ENCODE results near the gene TLE7.

TLE7 gene

GRCh38 chr16:71448274-71448866 lies 6.5 kb upstream of the TLE7 start:
- no peak for DNase-seq

GRCh38 chr16:71443714-71444113 lies 1.9 kb upstream of the TLE7 start:
- DNase-seq, result no peak

- no peak for DNase-seq
These were observed 355 bp downstream of the TLE7 start for GRCh38 chr16:71441348-71442050.

GRCh38 chr16:71440669-71441347 lies 1.0 kb downstream of the TLE7 start:
- DNase-seq, result no peak

GRCh38 chr16:71439523-71439922 lies 2.3 kb downstream of the TLE7 start:
- no peak for DNase-seq

GRCh38 chr16:71436473-71436872 lies 5.4 kb downstream of the TLE7 start:
- no peak for DNase-seq

- DNase-seq, result no peak
These were observed 8.9 kb downstream of the TLE7 start for GRCh38 chr16:71432906-71433305.

GRCh38 chr16:71431991-71432390 lies 9.9 kb downstream of the TLE7 start:
- no peak for DNase-seq

GRCh38 chr16:71431176-71431575 lies 10.7 kb downstream of the TLE7 start:
- DNase-seq, result no peak

GRCh38 chr16:71430744-71431143 lies 11.1 kb downstream of the TLE7 start:
- no peak for DNase-seq

- no peak for DNase-seq
These were observed 12.3 kb downstream of the TLE7 start for GRCh38 chr16:71429581-71429980.

GRCh38 chr16:71428883-71429282 lies 13.0 kb downstream of the TLE7 start:
- no peak for DNase-seq

GRCh38 chr16:71428385-71428784 lies 13.5 kb downstream of the TLE7 start:
- no peak for DNase-seq

- DNase-seq, result no peak
These were observed 14.8 kb downstream of the TLE7 start for GRCh38 chr16:71426880-71427615.

- peak; percentile 47 for DNase-seq
These were observed 15.6 kb downstream of the TLE7 start for GRCh38 chr16:71426069-71426879.

- no peak for DNase-seq
These were observed 16.1 kb downstream of the TLE7 start for GRCh38 chr16:71425746-71426068.

- DNase-seq, result no peak
These were observed 17.2 kb downstream of the TLE7 start for GRCh38 chr16:71424626-71425025.

GRCh38 chr16:71423865-71424264 lies 18.0 kb downstream of the TLE7 start:
- DNase-seq, result no peak

- no peak for DNase-seq
These were observed 18.8 kb downstream of the TLE7 start for GRCh38 chr16:71423016-71423415.

- DNase-seq, result no peak
These were observed 19.9 kb downstream of the TLE7 start for GRCh38 chr16:71421911-71422310.

GRCh38 chr16:71414038-71414437 lies 27.8 kb downstream of the TLE7 start:
- no peak for DNase-seq

- no peak for DNase-seq
These were observed 28.5 kb downstream of the TLE7 start for GRCh38 chr16:71413341-71413740.
